Muscle of back (tissue), 11 donors: ENCODE results near the gene HTR4. TPM values are rescaled to one million over a fixed set of nuclear protein-coding genes. Genes with fewer than 3 reads are reported as not detected.
"Not testable (repeated sequence)": the region's sequence is repeated elsewhere in the genome, so short reads cannot be mapped to it uniquely, and the experiment has no call there.

Experiments used
- DNase-seq, 3 donors: peaks; one replicate each; pipeline versions ENCODE4 v3.0.0 to v3.0.0-alpha.2; 2013
- polyA plus RNA-seq, 10 donors: library from polyadenylated mRNA; unstranded; fragments of 120-200 nt; gene quantifications; one replicate each; pipeline ENCODE4 v1.2.1, GENCODE V29; 2013; ENCODE audit not compliant: insufficient read length in 10 of 10

The HTR4 gene
- polyA plus RNA-seq, 10 donors, result not detected

DNA sequence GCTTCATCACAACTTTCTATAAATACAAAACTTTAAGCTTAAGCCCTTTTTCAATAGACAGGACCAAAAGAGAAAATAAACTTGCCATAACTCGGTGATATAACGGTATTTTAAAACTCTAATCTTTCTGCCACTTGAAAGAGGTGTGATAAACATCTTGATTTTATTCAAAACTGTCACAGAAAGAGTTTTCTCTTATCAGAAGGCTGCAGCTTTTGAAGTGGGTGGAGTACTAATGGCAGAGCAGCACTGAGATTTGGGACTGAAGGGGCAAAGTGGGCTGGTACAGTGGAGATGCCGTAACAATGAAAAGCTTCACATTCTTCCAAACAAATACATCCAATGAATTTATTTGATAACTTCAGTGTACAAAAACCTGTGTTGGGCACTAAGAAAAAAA lies 178.0 kb downstream of the HTR4 start:
- DNase-seq, result no peak

DNA sequence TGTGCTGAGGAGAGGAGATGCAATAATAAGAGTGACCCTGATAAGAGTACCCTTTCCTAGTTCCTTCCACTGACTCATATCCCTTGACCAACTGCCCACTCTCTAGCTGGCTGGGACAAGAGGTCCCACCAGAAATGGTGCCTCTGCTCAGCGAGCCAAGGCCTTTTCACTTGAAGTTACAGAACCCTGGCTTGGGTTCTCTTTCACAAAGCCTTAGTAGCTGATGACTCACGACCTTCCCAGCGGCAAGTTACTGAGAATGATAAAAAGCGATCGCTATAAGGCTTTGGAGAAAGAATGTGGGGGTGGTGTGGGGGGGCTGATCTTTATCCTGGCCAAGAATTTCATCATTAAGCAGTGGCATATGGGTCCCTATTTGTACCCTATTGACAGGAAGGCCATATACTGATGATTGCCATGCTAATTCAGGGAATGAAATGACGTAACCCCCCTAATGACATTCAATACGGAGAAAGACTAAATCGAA lies 180.3 kb downstream of the HTR4 start:
- DNase-seq, result no peak

- no peak for DNase-seq
Observed at GRCh38 chr5:148471379-148471778, 182.9 kb downstream of the HTR4 start.

DNA sequence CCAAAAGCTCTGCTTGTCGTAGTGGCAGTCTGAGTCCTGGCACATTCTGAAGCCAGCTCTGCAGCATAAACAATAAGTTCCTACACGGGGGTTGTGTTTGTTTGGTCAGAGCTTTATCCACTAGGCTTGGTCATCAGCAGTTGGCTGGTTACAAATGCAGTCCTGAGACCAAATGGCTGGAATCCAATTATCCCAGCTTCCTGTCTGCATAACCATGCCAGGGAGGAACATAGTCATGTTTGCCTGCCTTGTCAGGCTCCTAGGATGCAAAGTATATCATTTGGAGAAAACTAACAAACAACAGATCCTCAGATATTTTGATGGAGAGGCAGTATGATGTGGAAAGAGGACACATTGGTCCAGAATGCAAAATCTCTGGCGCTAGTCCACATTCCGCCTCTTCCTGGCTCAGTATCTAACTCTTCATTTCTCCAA lies 184.8 kb downstream of the HTR4 start:
- no peak for DNase-seq

DNA sequence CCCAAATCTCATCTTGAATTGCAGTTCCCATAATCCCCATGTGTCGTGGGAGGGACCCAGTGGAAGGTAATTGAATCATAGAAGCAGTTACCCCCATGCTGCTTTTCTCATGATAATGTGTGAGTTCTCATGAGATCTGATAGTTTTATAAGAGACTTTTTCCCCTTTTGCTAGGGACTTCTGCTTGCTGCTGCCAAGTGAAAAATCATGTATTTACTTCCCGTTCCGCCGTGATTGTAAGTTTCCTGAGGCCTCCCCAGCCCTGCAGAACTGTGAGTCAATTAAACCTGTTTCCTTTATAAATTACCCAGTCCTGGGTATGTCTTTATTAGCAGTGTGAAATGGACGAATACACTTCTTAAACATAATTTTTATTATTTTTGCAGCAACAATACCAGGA lies 185.6 kb downstream of the HTR4 start:
- DNase-seq, result not testable (repeated sequence)

- DNase-seq, result no peak
Observed at GRCh38 chr5:148467958-148468357, 186.4 kb downstream of the HTR4 start.

- no peak for DNase-seq
Observed at GRCh38 chr5:148466236-148466580, 188.1 kb downstream of the HTR4 start.

DNA sequence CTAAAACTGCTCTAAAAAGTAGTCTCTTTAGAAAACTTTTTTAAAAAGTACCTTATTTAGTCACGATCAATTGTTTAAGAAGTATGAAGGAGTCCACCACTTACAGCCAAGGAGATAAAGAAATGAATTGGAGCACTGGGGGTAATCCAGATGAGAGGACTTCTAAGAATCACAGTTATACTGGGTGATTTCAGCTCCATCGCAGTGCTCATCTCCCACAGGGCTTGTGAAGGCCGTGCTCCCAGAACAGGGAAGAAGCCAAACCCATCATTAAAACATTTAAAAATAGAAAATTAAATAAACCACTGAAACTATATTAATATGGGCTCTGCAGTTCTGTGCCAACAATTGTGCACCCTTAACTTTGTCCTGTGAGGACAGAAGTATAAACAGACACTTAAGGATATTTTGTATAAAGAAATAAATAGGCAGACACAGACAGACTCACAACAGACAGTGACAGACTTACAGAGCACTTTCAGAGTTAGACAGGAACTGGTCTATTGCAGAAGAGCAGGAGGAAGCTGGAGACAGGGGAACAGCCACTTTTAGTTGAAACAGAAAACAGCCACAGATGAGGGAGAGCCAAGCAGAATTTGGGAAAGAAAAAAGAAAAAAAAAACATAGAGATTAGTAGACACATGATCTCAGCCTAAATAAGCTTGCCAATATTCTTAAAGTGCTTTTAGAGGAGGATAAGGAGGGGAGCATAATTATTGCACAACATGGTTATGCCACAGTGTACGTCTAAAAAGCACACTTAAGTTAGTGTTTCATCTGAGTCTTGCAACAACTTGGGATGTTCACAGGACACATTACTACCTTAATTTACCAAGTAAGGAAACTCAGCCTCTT lies 188.7 kb downstream of the HTR4 start:
- DNase-seq, result no peak

- DNase-seq, result no peak
Observed at GRCh38 chr5:148459669-148460068, 194.7 kb downstream of the HTR4 start.

DNA sequence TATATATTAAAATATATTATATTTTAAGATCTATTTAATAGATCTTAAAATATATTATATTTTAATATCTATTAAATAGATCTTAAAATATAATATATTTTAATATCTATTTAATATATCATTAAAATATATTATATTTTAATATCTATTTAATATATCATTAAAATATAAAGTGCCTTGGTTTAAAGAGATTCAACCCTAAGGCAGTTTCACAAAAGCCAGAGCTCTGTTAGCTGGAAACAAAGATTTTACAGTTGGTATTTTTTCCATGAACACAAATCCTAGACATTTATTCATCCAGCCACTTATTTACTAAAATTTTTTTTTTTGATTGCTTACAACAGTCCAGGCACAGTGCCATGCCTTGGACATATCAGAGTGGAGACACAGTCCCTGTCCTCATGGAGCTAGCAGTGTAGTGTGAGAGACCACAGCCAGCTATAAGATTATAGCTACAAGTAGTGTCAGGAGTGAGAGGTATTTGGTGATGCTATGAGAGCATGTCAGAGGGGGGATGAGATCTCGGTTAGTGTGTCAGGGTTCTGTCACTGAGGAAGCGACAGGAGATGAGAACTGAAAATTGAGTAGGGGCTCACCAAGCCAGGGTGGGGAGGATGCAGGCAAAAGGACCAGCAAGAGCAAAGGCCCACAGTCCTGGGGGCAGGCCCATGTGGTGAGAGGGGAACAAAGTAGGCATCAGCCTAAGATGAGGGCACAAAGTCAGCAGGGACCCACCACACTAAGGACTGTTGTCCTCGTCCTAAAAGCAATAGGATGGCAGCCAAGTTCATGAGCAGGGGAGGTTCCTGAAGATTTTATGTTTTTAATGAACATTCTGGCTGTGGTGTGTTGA lies 196.1 kb downstream of the HTR4 start:
- DNase-seq, result no peak

- no peak for DNase-seq
Observed at GRCh38 chr5:148457183-148457620, 197.1 kb downstream of the HTR4 start.

DNA sequence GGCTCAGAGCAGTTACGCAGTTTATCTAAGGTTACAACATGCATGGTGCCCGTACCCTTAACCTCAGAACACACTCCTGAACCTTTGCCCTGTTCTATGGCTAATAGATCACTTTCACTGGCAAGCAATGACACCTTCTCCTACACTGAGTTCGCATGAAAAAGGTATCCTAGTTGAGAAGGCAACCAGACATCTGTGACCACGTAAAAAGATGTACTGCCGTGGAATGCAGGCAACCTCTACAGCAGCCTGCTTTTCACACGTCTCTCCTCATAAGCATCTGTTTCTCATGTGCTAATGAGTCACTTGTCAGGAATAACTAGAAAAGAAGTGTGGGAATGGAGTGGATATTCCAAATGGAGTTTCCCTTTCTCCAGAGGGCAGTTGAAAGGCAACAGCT lies 199.1 kb downstream of the HTR4 start:
- no peak for DNase-seq

- no peak for DNase-seq
Observed at GRCh38 chr5:148454576-148454975, 199.8 kb downstream of the HTR4 start.

DNA sequence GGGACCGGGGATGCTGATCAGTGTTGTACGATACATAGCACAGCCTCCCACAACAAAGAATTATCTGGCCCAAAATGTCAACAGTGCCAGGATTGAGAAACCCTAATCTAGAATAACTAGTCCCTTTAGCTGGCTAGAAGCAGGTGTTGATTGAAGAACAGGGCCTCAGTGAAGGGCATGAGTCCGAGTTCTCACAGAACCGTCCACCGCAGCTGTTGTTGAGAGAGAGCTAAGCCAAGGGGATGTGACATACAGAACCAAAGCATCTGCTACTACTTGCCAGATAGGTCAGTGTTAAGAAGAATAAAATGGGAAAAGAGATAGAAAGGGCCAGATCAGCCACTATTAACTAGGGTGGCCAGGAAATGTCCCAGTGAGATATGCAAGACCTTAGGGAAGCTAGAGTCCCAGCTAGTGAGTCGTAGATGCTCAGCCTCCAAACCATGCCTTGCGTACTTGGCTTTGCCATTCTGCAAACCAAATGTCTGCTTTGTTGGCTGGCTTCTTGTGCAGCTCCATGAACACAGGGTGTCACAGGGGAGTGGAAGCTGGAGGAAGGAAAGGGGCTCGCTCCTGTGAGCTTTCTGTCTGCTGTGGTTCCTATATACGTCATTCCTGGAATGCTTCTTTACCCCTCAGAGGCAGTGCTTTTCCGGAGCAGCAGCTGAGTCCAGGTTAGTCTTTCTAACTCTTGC lies 201.7 kb downstream of the HTR4 start:
- peak in 1 of 3 donors; percentile 32 for DNase-seq

DNA sequence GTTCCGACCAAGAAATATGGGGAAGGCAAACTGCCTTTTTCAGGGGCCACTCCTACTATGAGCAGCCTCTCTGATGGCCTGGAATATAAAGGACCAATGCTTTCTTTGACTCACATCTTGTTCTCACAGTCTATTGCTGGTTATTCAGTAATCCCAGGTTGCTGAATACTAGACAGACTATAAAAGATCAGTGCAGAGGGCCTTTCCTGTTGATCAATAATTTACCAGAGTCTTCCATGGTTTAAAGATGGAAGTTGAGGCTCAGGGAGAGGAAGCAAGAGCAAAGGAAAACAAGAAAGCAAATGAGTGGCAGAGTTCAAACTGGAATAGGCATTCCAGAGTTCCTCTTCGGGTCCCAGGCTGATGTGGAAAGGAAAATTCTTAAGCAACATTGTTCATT lies 207.7 kb downstream of the HTR4 start:
- no peak for DNase-seq

- DNase-seq, result no peak
Observed at GRCh38 chr5:148445578-148445977, 208.7 kb downstream of the HTR4 start.

DNA sequence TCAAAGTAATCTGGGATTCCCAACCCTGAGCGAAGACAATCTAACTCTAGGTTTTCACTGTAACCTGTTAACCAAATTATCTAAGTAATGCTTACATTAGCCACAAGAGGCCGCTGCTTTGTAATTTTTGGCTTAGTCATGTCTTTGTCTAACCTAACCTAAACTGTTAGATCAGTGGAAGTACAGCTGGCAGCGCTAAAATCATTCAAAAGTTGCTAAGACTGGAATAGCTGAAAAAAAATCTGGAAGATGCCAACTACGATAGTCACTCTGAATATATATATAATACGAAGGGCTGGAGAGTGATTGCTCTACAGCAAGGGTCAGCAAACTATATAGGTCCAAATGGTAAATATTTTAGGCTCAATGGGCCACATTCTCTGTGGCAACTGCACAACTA lies 210.3 kb downstream of the HTR4 start:
- peak; percentile 62 to 76 (median 63) for DNase-seq

- DNase-seq, result no peak
Observed at GRCh38 chr5:148443241-148443640, 211.1 kb downstream of the HTR4 start.

DNA sequence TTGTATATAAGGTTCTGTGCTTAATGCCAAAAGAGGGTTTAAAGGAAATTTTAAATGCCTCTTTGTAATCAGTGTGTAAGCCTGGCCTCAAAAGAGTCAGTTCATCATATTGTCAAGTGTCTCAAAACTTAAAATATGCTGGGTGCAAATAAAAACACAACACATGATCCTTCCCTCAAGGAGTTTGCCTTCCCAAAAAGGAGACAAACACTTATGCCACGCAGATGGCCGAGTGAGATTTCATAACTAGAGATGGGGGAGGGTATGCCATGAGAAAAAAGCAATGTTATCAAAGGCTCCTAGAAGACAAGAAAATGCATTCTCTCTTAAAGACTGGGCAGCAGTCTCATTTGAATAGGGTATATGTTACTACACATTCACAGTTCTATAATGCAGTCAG lies 215.4 kb downstream of the HTR4 start:
- no peak for DNase-seq

DNA sequence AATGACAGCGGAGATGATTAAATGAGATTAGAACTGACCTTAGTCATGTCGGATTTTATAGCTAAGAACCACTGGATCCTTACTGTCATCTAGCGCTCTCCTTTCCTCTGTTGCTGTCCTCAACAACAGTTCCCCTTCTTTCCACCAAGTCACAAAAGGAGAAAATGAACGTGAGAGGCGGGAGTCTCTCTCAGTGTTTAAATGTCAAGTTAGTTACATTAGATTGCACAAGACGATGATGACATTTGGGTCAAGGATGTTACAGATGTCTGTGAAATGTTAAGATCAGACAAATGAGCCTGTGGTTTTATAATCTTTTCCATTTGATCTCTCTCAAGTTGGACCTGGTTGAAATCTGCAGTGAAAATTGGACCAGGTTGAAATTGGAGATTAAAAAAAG lies 217.1 kb downstream of the HTR4 start:
- no peak for DNase-seq

- DNase-seq, result no peak
Observed at GRCh38 chr5:148436029-148436428, 218.3 kb downstream of the HTR4 start.

DNA sequence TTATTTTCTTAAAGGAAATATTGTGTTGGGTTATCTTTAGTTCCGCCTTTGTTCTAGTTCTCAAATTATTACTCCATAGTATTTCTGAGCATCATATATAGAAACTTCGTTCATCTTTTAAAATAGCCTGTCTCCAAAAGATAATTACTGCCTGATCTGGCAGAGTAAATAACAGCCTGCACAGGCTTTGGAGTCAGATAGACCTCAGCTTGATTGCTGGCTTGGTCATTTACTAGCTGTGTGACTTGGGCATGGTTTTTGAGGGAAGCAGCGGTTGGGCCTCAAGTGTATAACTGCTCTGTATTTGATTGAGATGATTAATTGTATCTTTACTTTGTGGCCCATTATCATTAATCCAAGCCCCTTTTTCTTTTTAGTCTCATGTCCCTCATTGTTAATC lies 220.5 kb downstream of the HTR4 start:
- DNase-seq, result no peak
